AML-193 (cell line): ENCODE results near the gene ZBED5.
"Not testable (repeated sequence)": the region's sequence is repeated elsewhere in the genome, so short reads cannot be mapped to it uniquely, and the experiment has no call there.

ENCODE experiments used
- DNase-seq, 2 experiments: peaks; one replicate each; lab custom pipeline; 2025; lab: John Stamatoyannopoulos, UW

Gene ZBED5

GRCh38 chr11:10857709-10858438 lies at the start of gene ZBED5:
ZBED5 (minus strand) TSS chr11:10858053; CDS start chr11:10854945, 3,108 bp downstream.
- peak; percentile 93 to 96 for DNase-seq

GRCh38 chr11:10906521-10906920 lies 48.7 kb upstream of the ZBED5 start:
- no peak for DNase-seq

- DNase-seq: peak; percentile 18 to 41
These were observed 44.6 kb upstream of the ZBED5 start for GRCh38 chr11:10902301-10903063.

DNA sequence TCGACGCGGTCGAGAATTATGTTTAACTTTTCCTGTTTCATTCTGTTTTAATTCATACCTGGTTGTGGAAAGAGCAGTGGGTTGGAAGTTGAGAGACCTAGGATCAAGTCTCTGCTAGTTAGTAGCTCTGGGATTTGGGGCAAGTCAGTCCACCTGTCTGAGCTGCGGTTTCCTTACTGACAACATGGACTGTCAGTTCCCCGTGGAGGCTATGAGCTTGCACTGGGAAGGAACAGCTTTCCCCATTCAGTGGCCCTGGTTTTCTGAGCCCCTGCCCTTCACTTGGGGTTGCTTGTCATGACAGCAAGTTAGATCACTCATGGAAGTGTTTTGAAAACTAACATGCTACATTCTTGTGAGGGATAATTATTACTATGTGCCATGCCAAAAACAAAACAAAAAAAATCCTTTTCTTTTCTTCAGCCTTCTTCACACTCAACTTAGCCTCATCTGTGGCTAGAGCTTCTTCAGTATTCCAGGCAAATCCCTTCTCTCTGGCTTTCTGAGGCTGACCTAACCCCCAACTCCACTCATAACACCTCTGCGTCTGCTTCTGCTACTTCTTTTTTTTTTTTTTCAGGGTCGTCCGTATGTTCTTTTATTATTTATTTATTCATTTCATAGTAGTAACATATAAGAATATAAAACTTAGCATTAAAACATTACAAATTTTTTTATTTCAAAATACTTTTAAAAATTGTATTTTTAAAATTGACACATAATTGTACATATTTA lies 43.0 kb upstream of the ZBED5 start:
- no peak for DNase-seq

DNA sequence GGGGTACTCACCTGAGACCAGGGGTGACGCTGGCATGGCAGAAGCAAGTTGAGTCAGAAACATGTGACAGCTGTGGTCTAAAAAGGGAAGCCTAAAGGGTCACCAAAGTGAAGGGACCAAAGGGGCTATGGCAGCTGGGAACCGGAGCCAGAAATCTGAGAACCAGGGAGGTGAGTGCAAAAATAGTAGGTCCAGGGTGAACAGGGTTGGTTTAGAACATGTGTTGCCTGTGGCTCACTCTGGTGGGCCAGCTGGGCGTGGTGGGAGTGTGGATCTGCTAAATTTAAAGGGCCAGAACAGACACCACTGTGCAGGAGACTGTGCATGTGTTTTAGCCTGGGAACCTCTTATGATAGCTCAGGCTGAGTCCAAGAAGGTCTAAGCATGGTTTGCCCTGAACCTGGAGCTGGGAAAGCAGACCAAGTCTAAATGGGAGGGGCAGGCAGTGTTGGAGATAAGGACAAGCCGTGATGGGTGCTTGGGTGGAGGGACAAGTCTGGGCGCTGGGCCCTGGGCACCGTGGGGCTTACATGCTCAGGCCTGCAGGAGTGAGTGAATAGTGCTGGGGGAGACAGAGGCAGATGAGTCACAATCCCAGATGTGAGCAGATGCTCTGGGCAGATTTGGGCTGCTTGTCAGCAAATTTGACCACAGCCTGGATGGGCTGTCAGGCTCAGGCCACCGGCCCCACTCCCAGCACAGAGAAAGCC lies 41.4 kb upstream of the ZBED5 start:
- no peak for DNase-seq

- no peak for DNase-seq
These were observed 40.8 kb upstream of the ZBED5 start for GRCh38 chr11:10898763-10899025.

- DNase-seq: no peak
These were observed 40.3 kb upstream of the ZBED5 start for GRCh38 chr11:10898003-10898762.

GRCh38 chr11:10897150-10897549 lies 39.3 kb upstream of the ZBED5 start:
- no peak for DNase-seq

GRCh38 chr11:10896493-10896892 lies 38.6 kb upstream of the ZBED5 start:
- no peak for DNase-seq

DNA sequence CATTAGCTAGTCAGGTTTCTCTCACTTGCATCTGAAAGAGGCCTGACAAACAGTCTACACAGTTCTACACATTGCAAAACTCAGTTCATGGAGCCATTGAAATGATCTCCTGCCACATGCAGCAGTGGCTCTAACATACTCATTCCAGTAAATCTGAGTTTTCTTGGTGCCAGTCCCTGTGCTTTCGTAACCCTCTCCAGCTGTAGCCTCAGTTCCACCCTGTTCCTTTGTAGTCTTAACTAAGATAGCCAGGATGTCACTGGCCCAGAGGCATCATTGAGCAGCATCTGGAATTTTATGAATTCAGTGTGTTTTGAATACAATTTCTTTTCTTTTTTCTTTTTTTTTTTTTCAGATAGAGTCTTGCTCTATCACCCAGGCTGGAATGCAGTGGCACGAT lies 37.4 kb upstream of the ZBED5 start:
- no peak for DNase-seq

DNA sequence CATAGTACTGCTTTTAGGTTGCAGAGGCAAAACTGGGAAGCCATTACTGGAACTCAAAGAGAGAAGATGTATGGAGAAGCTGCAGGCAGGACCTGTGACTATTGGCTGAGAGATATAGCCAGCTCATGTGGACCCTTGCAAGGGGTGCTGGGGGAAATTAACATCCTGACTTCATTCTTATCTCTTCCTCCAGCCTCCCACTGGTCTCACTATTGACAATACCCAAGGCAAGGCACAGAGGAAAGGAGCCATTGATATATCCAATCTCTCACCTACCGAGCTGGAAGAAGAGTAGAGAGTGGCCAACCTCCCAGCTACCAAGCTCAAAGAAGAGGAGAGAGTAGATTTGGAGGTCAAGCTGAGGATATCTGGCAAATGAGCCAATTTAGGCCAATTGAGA lies 36.8 kb upstream of the ZBED5 start:
- no peak for DNase-seq

- no peak for DNase-seq
These were observed 35.9 kb upstream of the ZBED5 start for GRCh38 chr11:10893714-10894151.

GRCh38 chr11:10892250-10892649 lies 34.4 kb upstream of the ZBED5 start:
- peak; percentile 26 to 30 for DNase-seq

DNA sequence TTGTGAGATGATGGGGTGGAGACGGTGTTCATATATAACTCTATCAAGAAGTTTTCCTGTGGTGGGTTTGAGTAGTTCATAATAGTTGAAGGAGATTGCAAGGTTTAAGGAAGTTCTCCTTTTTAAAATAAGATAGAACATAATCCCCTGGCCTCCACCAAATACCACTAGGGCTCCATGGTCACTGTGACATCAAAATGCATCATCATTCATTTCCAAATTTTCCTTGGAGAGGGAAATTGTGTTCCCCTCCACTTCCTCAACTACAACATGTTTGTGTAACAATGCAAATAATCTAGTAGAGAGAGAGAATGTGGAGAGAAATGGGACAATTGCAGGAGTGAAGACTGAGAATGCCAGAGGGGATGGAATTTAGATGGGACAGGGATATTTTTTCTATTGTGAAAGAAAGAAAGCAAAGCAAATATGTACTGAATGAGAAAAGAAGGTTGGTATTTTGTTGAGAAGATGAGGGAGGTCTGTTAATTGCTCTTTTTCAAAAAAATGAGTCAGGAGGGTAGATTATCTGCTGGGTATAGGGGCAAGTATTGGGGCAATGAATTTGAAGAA lies 33.4 kb upstream of the ZBED5 start:
- DNase-seq: no peak

DNA sequence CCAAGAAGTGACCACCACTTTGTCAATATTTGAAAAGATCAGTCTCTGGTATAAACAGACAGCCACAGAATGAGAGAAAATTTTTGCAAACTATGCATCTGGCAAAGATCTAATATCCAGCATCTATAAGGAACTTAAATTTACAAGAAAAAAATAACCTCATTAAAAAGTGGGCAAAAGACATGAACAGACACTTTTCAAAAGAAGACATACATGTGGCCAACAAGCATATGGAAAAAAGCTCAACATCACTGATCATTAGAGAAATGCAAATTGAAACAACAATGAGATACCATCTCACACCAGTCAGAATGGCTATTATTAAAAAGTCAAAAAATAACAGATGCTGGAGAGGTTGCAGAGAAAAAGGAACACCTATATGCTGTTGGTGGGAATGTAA lies 32.2 kb upstream of the ZBED5 start:
- not testable (repeated sequence) for DNase-seq

DNA sequence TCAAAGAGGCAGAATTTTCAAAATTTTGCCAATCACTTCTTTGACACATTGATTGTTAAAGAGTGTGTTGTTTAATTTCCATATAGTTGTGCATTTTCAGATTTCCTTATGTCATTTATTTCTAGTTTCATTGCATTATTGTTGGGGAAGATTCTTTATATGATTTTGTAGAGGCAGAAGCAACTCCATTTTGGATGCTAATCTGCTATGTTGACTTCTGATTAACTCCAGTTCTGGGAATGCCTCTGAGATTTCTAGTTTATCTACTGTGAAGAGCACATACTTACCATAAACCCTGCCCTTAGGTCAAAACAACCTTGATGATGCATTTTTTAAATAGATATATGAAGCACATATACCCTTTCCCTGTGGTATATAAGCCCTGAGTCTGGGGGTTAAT lies 29.5 kb upstream of the ZBED5 start:
- DNase-seq: no peak

DNA sequence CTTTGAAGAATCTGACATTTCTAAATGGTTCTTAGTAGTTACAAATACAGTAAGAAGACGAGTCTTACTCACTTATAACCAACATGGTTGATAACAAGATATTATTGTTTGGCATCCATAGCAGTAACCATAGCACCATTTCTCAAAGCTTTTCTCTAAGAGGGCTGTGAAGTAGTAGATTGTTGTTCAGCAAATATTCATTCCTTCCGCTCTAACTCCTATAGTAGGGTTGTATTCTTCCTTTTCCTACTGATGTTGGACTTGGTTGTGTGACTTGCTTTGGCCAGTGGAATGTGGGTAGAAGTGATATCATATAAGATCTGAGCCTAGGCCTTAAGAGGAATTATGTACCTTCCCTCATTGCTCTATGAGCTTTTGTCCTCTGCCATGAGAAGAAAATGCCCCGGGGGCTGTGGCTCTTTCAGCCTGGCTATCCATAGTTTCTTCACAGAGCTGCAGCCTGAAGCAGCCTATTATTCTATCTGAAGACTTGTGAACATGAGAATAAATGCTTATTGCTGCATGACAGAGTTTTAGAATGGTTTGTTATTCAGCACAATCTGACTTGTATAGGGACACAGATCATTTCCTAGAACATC lies 28.9 kb upstream of the ZBED5 start:
- no peak for DNase-seq

- DNase-seq: no peak
These were observed 28.0 kb upstream of the ZBED5 start for GRCh38 chr11:10885703-10886363.

DNA sequence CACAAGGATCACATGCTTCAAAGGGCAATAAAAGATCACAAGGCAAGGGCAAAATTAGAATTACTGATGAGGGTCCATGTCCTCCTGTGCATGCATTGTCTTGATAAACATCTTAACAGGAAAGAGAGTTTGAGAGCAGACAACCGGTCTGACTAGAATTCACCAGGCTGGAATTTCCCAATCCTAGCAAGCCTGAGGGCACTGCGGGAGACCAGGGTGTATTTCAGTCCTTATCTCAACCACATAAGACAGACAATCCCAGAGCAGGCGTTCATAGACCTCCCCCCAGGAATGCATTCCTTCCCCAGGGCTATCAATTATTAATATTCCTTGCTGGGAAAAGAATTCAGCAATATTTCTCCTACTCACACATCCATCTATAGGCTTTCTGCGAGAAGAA lies 26.4 kb upstream of the ZBED5 start:
- not testable (repeated sequence) for DNase-seq

DNA sequence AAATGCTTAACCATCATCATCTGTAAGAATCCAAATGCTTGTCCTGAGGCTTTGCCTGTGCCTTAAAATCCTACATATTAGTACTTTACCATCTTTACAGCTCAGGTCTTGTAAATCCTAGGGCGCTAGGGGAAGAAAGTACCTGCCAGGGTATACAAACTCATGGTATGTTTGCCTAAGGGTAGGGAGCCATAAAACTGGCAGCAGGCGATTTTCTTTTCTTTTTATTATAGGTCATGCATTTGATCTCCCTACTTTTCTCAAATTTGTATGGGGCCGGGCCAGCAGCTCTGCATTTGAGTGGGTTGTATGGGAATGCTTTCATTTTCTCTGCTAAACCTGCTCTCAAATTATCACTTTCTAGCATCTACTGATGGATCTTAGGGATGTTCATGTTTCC lies 24.0 kb upstream of the ZBED5 start:
- no peak for DNase-seq
